Measurements from ENCODE around the gene BCL7A.

The BCL7A gene

GRCh38 chr12:122001466-122002209 is 20.0 kb upstream of the BCL7A start:
- DNase-seq (ENCODE audit: low spot score), result no peak

- DNase-seq (ENCODE audit: low spot score), result peak; percentile 78
Observed at GRCh38 chr12:122003651-122004611, 17.8 kb upstream of the BCL7A start.

- peak; percentile 53 for DNase-seq (ENCODE audit: low spot score)
Observed at GRCh38 chr12:122004633-122005071, 17.0 kb upstream of the BCL7A start.

GRCh38 chr12:122005252-122005776 is 16.4 kb upstream of the BCL7A start:
- DNase-seq (ENCODE audit: low spot score), result peak; percentile 4

- DNase-seq (ENCODE audit: low spot score), result peak; percentile 2
Observed at GRCh38 chr12:122006186-122006926, 15.3 kb upstream of the BCL7A start.

- DNase-seq (ENCODE audit: low spot score), result no peak
Observed at GRCh38 chr12:122009741-122010140, 11.9 kb upstream of the BCL7A start.

- DNase-seq (ENCODE audit: low spot score), result no peak
Observed at GRCh38 chr12:122012184-122012583, 9.5 kb upstream of the BCL7A start.

- no peak for DNase-seq (ENCODE audit: low spot score)
Observed at GRCh38 chr12:122013136-122013535, 8.5 kb upstream of the BCL7A start.

GRCh38 chr12:122013791-122014590 is 7.7 kb upstream of the BCL7A start:
- no peak for DNase-seq (ENCODE audit: low spot score)

GRCh38 chr12:122014781-122015180 is 6.9 kb upstream of the BCL7A start:
- no peak for DNase-seq (ENCODE audit: low spot score)

- no peak for DNase-seq (ENCODE audit: low spot score)
Observed at GRCh38 chr12:122018457-122018856, 3.2 kb upstream of the BCL7A start.

- no peak for DNase-seq (ENCODE audit: low spot score)
Observed at GRCh38 chr12:122018937-122019336, 2.7 kb upstream of the BCL7A start.

GRCh38 chr12:122020795-122021192 is 890 bp upstream of the BCL7A start:
- DNase-seq (ENCODE audit: low spot score), result no peak

GRCh38 chr12:122021193-122021821 is 377 bp upstream of the BCL7A start:
- DNase-seq (ENCODE audit: low spot score), result peak; percentile 52

- peak; percentile 65 for DNase-seq (ENCODE audit: low spot score)
Observed at GRCh38 chr12:122022393-122023338, 982 bp downstream of the BCL7A start.

GRCh38 chr12:122023339-122024131 is 1.9 kb downstream of the BCL7A start:
- peak; percentile 90 for DNase-seq (ENCODE audit: low spot score)

GRCh38 chr12:122024132-122024785 is 2.6 kb downstream of the BCL7A start:
- DNase-seq (ENCODE audit: low spot score), result no peak

- DNase-seq (ENCODE audit: low spot score), result no peak
Observed at GRCh38 chr12:122026706-122027333, 5.1 kb downstream of the BCL7A start.
